GM18951 (cell line): ENCODE data around the gene NPIPB2.
"Not testable (repeated sequence)": the region's sequence is repeated elsewhere in the genome, so short reads cannot be mapped to it uniquely, and the experiment has no call there.

Experiments used
- POLR2A ChIP-seq: IDR thresholded peaks from 4 replicates; pipeline ENCODE4 v1.6.1; 2011; ENCODE audit warnings: mild to moderate bottlenecking; ENCODE audit not compliant: insufficient read length, insufficient read depth; ENCODE audit errors: extremely low read depth
- in situ Hi-C: fragments of 300-500 bp; cut with MboI; formaldehyde crosslinking; loops from one replicate; pipeline ENCODE4 v1.12.0; 2022; ENCODE audit warnings: low sequenced_read_pairs, mixed read lengths, inconsistent platforms; ENCODE audit not compliant: unreplicated experiment

The NPIPB2 gene

GRCh38 chr16:11968577-11968976 lies 26.7 kb upstream of the NPIPB2 start:
- TF ChIP-seq POLR2A: no peak
- in situ Hi-C loops: no loop called here

DNA sequence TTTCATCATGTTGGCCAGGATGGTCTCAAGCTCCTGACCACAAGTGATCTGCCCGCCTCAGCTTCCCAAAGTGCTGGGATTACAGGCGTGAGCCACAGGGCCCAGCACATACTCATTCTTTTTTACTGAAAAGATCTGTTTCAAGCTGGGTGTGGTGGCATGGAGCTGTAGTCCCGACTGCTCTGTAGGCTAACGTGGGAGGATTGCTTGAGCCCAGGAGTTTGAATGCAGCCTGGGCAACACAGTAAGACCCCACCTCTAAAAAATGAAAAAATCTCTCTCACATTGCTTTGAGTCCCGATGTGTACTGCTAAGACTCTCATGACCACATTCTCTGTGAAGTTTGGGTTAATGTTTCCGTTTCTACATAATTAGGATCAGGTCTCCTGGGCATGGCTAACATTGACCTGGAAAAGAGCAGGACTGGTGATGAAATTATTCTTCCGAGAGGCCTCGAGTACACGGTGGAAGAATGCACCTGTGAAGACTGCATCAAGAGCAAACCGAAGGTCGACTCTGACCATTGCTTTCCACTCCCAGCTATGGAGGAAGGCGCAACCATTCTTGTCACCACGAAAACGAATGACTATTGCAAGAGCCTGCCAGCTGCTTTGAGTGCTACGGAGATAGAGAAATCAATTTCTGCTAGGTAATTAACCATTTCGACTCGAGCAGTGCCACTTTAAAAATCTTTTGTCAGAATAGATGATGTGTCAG lies 25.5 kb upstream of the NPIPB2 start:
- TF ChIP-seq POLR2A: no peak
- in situ Hi-C loops: no loop called here

- TF ChIP-seq POLR2A: peak; percentile 35
- in situ Hi-C loops: no loop called here
Measured at GRCh38 chr16:11966173-11966572, 24.3 kb upstream of the NPIPB2 start.

GRCh38 chr16:11964761-11965551 lies 23.1 kb upstream of the NPIPB2 start, which contains the start of gene TNFRSF17:
TSS of gene TNFRSF17 (plus strand) at chr16:11965210. CDS start at chr16:11965325, 115 bp downstream.
- TF ChIP-seq POLR2A: peak; percentile 48
- in situ Hi-C loops: no loop called here

- in situ Hi-C loops: no loop called here
- TF ChIP-seq POLR2A: no peak
Measured at GRCh38 chr16:11963706-11964105, 21.9 kb upstream of the NPIPB2 start.

- in situ Hi-C loops: not testable (repeated sequence)
Measured at GRCh38 chr16:11962978-11963377, 21.1 kb upstream of the NPIPB2 start.

DNA sequence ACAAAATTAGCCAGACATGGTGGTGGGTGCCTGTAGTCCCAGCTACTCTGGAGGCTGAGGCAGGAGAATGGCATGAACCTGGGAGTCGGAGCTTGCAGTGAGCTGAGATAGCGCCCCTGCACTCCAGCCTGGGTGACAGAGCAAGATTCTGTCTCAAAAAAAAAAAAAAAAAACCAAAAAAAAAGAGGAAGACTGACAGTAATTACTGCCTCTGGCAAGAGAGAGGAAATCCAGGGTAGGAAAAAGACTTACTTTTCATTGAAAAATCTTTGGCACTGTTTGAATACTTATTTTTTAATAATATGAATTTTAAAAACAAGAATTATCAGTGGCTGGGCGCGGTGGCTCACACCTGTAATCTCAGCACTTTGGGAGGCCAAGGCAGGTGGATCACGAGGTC lies 20.6 kb upstream of the NPIPB2 start:
- in situ Hi-C loops: not testable (repeated sequence)

DNA sequence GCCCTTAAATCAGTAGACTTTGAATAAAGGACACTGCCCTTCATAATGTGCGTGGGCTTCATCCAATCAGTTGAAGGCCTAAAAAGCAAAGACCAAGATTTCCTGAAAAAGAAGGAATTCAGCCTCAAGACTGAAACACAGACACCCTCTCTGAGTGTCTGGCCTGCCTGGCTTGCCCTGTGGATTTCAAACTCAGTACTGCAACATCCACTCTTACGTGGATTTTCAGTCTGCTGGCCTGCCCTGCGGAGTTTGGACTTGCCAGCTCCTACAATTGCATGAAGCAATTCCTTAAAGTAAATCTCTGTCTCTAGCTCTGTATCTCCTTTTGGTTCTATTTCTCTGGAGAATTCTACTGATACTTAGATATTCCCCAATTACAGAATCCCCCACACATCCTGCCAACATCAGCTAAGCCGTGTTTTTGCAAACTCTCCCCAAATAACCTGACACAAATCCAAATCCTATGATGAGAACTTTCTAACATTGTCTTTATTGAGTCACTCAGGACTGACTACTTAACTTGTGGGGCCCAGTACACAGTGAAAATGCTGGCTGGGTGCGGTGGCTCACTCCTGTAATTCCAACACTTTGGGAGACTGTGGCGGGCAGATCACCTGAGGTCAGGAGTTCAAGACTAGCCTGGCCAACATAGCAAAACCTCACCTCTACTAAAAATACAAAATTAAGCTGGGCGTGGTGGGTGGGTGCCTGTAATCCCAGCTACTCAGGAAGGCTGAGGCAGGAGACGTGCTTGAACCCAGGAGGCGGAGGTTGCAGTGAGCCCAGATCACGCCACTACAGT lies 15.9 kb upstream of the NPIPB2 start:
- no peak for TF ChIP-seq POLR2A
- in situ Hi-C loops: loop anchor here (5.0 kb wide), 1 partner anchor 110 kb away; no protein-coding TSS in a partner anchor

DNA sequence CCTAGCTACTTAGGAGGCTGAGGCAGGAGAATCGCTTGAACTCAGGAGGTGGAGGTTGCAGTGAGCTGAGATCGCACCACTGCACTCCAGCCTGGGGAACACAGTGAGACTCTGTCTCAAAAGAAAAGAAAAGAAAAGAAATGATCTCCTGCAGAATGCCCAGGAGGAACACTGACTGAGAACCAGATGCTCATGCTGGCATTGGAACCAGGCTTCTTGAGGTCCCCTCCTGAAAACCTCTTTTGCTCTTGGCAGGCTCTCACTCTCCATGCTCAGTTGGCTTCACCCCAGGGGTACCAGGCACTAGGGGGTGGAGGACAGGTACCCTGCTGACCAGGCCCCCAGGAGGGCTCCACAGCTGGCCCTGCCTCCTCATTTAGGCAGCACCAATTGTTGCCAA lies 14.7 kb upstream of the NPIPB2 start:
- TF ChIP-seq POLR2A: no peak
- in situ Hi-C loops: loop anchor here (5.0 kb wide), 1 partner anchor 111 kb away; no protein-coding TSS in a partner anchor

DNA sequence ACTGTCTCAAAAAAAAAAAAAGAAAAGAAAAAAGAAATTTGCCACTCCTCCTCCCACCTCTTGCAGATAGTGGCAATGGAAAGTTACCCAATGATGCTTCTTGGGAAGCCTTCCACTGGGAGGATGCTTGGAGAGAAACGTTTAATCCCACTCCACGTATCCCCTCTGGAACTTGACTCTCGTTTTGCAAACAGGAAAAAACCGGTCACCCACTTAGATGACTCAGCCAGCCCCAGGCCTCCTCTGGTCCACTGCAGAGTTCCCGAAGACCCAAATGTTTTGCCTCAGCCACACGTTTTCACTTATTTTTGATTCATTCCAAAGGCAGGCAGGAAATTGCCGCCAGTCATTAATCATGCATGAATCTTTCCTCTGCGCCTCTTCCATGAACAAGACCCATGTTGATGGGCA lies 13.9 kb upstream of the NPIPB2 start:
- in situ Hi-C loops: loop anchor here (5.0 kb wide), 1 partner anchor 112 kb away; no protein-coding TSS in a partner anchor
- TF ChIP-seq POLR2A: no peak

DNA sequence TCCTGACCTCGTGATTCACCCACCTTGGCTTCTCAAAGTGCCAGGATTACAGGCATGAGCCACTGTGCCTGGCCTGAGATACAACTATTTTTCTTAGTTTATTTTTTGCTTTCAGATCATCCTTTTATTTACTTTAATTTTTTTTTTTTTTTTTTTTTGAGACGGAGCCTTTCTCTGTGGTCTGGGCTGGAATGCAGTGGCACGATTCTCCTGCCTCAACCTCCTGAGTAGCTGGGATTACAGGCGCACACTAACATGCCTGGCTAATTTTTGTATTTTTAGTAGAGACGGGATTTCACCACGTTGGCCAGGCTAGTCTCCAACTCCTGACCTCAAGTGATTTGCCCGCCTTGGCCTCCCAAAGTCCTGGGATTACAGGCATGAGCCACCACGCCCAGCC lies 11.7 kb upstream of the NPIPB2 start:
- in situ Hi-C loops: not testable (repeated sequence)

DNA sequence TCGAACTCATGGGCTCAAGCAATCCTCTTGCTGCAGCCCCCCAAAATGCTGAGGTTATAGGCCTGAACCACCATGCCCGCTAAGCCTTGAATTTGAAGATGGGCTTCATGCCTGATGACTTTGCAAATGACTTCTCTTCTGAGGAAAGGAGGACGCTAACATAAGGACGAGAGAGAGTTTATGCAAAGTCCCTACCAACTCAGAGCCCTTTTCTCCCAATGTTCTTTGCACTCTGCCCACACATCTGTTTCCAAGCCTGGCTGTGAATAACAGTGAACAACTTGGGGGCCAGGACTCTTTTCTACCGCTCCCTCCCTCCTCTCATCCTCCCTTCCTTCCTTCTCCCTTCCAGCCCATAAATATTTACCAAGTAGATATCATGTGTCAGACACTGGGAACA lies 8.5 kb upstream of the NPIPB2 start:
- in situ Hi-C loops: no loop called here
- no peak for TF ChIP-seq POLR2A

DNA sequence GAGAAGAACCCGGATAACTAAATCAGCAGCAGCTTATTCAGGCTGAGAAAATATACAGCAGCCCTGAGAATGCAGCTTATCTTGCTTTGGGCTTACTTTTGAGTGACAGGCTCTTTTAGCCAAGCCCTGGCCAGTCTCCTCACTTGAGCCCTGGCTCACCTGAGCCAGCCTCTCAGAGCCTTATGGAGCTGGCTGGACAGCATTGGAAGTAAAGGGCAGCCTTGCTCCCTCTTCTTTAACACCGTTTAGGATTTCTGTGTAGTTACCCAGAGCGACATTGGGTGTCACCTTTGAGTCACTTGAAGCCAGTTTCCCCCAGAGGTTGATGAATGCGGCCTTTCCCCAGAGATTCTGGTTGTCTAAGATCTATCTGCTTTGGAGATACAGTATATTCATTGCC lies 7.7 kb upstream of the NPIPB2 start:
- in situ Hi-C loops: no loop called here
- no peak for TF ChIP-seq POLR2A
